NCI-H146 treated with DMSO at 0.1 percent for 48 hours (cell line): ENCODE data around the gene SH3GL2.
A peak's percentile ranks its signal among the peaks of the same experiment; 100 is the strongest.

ENCODE experiments used
- DNase-seq: peaks from one replicate; lab custom pipeline; 2025; ENCODE audit not compliant: unreplicated experiment; lab: John Stamatoyannopoulos, UW

Gene SH3GL2

GRCh38 chr9:17802249-17802857 is 223.5 kb downstream of the SH3GL2 start:
- DNase-seq = no peak

- peak; percentile 70 for DNase-seq
These were observed 228.9 kb downstream of the SH3GL2 start for GRCh38 chr9:17807613-17808282.

- DNase-seq = no peak
These were observed 231.5 kb downstream of the SH3GL2 start for GRCh38 chr9:17810317-17810716.

- DNase-seq = peak; percentile 35
These were observed 232.1 kb downstream of the SH3GL2 start for GRCh38 chr9:17810728-17811571.

- DNase-seq = no peak
These were observed 234.9 kb downstream of the SH3GL2 start for GRCh38 chr9:17813798-17814197.

- no peak for DNase-seq
These were observed 237.7 kb downstream of the SH3GL2 start for GRCh38 chr9:17816431-17817027.

GRCh38 chr9:17824191-17824590 is 245.3 kb downstream of the SH3GL2 start:
- no peak for DNase-seq

DNA sequence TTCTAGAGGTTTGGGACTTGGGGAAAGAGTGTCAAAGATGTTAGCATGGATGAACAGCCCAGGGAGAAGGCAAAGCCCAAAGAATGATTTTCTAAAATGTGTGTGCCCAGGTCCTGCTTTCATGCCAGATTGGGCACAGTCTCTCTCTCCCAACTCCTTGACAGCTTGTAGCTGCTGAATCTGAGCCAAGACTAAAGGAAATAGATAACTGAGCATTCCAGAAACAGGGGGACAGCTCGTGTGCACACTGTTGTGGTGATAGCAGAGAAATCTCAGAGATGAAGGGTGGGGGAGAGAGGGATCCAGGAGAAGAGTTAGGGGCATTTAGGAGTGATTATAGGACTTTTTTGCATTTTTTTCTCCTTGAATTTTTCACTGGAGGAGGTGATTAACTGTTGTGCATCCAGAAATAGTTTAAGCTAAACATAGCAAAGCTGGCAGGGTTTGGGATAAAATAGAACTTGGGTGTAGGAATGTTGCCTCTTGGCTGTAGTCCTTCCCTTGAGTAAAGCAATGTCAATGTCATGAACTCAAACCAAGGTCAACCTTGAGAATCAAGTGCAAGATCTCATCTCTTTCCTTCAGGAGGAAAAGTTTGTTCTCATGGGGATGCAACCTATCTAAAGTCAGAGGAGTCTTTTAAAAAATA is 245.9 kb downstream of the SH3GL2 start:
- no peak for DNase-seq

GRCh38 chr9:17825265-17825659 is 246.4 kb downstream of the SH3GL2 start:
- no peak for DNase-seq

DNA sequence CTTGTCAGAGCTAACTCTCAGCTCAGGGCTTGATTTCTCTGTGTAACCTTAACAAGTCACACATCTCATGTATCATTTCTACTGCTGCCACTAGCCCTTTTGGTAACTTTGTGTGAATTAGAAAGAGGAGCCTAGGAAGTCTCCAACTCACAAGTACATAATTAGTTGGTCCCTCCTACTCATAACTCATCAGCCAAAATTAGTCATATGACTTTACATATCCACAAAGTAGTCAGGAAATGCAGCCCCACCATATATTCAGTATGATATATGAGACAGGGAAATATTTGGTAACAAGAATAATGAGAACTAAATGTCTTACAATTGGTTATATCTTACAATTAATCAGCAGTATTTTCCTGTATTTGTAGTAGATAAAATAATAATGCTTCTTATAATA is 250.2 kb downstream of the SH3GL2 start:
- DNase-seq = no peak

DNA sequence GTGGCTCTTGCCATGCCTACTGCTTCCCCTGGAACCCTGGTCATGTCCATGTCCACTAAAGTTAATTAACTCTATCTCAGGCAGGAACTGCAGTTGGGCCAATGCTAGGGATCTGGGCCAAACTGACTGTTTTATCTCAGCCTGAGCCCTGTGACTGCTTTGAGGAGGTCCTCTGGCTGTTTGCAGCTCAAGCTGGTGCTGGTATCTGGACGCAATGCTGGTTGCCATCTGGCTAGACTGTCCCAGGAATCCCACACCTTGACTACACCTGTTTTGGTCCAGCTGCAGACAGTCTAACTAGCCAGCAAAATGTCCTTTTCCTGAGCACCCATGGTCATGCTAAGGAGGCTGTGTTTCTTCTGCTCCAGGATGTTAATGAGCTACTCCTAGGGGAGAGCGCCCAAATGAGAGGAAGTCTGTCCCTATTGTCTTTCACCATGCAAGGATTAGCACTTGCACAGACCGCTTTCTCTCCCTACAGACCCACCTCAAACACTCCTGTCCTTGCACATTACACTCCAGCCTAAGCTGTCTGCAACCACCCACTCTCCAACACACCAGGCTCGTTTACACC is 251.0 kb downstream of the SH3GL2 start:
- no peak for DNase-seq

DNA sequence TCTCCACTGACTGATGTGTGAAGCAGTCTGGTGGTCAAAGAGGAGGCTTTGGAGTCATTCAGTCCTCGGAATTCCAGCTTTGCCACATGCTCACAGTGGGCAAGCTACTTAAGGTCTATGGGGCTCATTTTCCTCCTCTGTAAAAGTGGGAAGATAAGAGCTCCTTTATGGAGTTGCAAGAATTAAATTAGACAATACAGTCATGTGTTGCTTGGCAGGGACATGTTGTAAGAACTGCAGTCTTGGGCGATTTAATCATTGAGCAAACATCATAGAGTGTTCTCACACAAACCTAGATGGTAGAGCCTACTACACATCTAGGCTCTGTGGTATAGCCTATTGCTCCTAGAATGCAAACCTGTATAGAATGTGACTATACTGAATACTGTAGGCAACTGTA is 253.9 kb downstream of the SH3GL2 start:
- DNase-seq = no peak

DNA sequence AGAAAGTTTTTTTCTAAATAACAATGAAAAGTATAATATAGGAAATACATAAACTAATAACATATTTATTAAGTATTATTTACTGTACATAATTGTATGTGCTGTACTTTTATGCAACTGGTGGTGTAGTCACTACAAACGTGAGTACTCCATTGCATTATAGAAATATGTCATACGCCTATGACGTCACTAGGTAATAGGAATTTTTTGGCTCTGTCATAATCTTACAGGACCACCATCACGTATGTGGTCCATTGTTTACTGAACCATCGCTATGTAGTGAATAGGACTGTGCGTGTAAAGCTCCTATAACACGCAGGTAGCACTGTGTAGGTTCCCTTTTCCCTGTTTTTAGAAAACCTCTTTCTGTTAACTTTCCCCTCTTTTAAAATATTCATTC is 255.0 kb downstream of the SH3GL2 start:
- no peak for DNase-seq

GRCh38 chr9:17837965-17838364 is 259.1 kb downstream of the SH3GL2 start:
- no peak for DNase-seq

DNA sequence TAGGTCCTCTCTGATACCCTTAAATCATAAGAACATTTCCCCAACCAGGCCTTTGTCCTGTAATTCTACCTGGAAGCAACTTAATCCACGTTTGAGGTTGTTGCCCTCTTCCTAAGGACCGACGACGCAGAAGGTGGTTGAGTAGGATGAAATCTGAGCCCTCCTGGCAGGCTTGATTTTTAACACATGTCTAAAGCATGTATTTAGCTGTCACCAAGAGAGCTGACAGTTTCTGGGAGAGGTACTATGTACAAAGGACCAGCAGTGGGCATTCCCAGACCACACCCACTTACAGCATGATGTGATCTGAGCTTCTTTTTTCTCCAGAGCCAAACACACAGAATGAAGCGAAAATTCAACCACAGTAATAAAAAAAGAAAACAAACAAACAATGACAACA is 260.9 kb downstream of the SH3GL2 start:
- DNase-seq = peak; percentile 45

DNA sequence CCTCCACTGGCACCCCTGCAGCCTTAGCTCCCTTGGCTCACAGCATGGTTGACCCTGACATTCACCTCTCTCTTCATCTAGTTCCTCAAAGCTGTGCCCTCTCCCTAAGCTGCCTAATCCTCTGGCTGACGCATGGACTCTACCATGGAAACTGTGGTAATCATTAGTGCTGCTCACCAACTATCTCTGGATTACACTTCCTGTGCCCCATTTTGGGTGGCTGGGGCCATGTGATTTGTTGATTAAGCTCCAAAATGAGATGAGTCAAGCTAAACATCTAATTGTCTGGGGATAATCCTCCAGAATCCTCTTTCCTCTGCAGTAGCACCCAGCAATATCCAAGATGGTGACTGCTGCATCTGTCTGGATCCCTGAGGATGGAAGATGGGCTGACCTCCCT is 264.4 kb downstream of the SH3GL2 start:
- no peak for DNase-seq
